HG03575 (cell line): ENCODE results near the gene RSAD2.

Experiments
- ATAC-seq: cut with Tn5 transposase; IDR thresholded peaks from one replicate; pipeline ENCODE4 v1.9.1; 2021; ENCODE audit not compliant: unreplicated experiment, insufficient number of reproducible peaks, low FRiP score; ENCODE audit errors: extremely low read depth

Gene RSAD2

DNA sequence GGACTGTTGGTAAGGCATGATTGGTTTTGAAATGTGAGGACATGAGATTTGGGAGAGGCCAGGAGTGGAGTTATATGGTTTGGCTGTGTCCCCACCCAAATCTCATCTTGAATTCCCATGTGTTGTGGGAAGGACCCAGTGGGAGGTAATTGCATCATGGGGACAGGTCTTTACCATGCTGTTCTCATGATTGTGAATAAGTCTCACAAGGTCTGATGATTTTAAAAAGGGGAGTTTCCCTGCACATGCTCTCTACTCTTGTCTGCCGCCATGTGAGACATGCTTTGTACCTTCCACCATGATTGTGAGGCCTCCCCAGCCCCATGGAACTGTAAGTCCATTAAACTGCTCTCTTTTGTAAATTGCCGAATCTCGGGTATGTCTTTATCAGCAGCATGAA, 17.3 kb upstream of the RSAD2 start:
- ATAC-seq = no peak

DNA sequence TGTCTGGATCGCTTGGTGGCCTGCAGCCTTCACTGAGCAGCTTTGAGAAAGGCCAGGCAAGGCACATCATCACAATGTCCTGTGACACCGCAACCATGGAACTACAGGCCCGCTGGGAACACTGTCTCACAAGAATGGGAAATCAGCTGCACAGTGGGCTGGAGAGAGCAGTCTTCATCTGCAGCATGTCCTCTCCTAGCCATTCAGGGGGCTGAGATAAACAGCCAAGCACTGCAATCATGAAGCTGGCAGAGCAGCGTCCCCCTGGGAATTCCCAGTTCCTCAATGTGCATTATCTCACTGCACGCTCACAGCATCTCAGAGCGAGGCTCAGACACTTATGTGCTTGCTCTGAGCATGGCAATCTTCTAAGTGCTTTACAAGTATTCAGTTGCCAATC, 13.8 kb upstream of the RSAD2 start:
- ATAC-seq = no peak

DNA sequence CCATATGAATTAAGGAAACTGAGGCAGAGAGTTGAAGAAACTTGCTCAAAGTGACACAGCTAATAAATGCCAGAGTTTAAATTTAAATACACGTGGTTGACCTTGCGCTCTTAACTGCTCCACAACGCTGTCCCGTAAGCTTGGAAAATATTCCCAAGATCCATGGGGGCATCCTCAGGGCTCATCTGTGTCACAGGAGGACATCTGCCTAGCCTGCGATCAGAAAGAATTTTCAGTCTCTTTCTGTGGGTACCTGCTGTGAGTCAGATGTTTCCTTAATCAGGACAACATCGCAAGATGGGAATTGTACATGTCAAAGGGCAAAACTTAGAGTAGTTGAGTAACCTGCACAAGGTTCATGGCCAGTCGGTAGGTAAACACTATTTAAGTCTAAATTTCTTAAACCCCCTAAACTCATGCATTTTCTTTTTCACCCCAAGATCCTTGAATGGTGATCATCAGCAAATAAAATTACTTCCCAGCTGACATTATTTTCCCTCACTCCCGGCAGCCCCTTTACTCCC, 13.3 kb upstream of the RSAD2 start:
- no peak for ATAC-seq

DNA sequence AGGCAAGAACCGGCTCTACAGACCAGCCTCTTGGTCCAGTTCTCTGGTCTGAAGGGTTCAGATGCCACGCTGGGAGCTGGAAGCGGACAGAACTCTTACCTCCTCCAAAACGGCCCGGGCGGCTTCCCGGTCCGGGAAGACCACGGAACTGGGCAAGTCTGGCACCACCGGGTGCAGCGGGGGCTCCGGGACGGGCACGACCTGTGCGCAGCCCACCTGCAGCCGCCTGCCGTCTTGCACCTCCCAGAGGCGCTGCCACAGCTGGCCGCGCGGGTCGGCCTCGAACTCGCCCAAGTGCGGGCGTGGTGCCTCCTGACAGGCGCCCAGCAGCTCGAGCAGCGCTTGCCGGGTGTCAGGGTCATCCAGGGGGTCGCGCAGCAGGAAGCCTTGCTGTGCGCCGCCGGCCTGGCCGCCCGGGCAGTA, 12.6 kb upstream of the RSAD2 start:
- ATAC-seq = no peak

DNA sequence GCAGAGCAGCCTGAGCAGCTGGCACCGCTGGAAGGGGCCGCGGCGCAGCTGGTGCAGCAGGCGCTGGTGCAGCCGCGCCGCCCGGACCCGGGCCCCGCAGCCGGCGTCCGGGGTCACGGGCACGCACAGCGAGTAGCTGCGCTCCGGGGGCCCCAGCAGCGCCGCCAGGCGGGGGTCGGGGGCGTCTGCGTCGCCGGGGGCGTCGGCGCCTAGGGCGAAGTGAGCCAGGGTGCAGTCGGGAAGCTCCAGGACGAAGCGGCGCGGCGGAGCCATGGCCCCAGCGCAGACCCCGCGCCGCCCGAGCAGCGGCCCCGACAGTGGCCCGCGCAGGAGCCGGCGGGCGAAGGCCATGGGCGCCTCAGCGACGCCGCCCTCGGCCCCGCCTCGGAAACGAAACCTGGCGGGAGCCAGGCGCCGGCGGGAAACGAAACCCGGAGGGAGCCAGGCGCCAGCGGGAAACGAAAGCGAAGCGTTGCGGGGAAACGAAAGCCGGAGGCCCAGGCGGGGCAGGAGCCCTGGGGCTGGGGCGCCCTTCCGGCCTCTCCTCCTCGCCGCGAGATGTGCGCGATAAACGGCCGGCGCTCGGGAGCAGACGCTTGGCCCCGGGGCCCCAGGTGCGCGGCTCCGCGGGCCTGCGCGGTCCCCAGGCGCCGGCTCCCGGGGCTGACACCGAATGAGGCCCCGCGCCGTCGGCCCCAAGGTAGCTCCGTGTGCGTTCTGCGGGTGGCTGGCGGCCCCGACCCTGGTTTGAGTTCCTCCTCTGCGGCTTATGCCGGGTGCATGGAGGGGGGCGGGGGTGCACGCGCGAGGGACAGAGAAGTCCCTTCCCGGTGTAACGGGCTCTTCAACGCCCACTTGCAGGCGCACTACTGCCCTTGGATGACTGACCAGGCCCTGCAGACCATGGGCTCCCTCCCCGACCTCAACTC, 12.0 kb upstream of the RSAD2 start, which contains the start of gene CMPK2:
CMPK2 (minus strand) TSS at position 562 of the 929 bp plus-strand sequence; CDS start at position 351, 211 bp downstream.
- peak; percentile 41 for ATAC-seq

DNA sequence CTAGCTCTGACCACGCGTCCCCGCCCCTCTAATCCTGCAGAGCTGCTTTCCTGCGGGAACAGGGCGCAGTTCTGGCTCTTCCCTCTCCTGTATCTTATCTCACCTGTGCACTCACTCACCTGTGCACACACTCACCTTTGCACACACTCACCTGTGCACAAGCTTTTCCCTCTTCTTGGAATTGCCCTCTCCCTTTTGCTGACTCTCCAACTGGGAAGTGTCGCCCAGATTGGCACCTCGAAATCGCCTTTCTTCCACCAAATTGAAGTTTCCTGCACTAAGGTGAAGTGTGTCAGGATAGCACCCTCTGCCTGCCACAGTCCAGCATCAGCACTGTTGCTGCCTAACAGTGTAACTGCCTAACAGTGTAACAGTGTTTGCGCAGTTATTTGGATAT, 11.3 kb upstream of the RSAD2 start:
- ATAC-seq = no peak

DNA sequence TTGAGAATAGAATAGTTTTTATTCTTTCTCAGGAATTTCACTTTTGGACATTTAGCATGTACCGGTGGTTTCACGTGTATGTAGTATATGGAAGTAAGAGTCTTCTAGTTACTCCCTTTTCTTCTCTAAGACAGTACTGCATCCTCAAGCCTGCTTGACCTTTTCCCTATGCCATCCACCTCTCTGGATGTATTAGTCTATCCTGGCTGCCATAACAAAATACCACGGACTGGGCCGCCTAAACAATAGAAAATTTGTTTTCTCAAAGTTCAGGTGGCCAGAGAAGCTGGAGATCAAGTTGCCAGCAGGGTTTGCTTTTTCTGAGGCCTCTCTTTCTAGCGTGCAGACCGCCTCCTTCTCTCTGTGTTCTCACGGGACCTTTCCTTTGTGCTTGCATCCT, 10.6 kb upstream of the RSAD2 start:
- ATAC-seq = no peak

DNA sequence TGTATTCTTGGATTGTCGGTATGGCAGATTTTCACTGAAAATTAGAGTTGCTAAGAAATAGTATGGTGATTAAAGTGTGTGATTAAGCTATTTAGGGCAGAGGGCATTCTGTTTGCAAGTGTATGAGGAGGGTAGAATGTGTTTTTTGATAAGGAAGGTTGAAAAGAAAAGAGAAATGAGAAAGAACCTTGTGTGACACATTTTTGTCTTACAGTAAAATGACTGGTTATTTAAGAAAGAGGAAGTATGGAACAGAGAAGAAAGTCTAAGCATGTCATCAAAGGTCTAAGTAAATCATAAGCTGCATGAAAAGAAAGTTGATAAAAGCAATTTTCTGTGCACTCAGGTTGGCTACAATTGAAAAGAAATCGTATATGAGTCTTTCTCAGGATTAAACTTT, 5.2 kb upstream of the RSAD2 start:
- peak; percentile 59 for ATAC-seq

DNA sequence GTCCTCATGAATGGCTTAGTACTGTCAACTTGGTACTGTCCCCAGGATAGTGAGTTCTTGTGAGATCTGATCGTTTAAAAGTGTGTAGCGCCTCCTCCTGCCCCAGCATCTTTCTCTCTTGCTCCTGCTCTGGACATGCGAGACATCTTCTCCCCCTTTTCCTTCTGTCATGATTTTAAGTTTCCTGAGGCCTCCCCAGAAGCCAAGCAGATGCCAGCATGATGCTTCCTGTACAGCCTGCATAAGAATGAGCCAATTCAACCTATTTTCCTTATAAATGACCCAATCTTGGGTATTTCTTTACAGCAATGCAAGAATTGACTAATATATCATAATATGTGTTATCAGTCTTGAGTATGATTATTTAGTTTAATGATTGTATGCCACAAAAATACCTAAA, 3.5 kb upstream of the RSAD2 start:
- ATAC-seq = no peak

DNA sequence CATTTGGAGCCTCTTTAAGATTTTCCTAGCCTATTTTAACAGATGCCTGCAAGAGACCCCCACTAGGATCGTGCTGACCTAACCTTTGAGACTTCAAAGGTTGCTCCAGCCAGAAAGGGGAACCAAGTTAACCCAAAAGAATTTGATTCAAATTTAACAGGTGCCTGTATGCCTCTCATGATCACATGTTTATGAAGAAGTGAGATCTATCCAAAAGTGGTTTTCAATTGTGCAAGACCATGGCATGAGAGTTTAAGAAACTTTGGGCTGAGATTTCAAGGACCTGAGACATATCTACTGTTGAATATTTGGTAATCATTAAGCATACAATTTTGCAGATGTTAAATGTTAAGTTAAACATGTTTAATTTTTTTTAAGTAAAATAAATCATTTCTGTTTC, 1.3 kb upstream of the RSAD2 start:
- ATAC-seq = no peak

DNA sequence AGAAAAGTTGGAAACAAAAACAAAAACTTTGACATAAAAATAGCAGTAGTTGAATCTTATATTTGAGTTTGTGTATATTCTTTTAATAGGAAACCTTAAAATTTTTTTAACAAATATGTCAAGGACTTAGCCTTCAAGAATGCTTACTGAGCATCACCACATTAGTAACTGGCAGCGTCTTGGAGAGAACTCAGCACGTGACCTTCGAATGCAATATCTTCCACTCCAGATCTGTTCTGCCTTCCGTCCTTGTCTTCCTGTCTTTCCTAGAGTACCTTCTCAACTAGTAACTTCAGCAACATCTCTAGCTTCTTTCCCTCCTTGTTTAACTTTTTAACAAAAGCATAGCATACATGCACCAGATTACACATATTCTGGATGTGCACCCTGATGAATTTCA, 972 bp downstream of the RSAD2 start:
- no peak for ATAC-seq

DNA sequence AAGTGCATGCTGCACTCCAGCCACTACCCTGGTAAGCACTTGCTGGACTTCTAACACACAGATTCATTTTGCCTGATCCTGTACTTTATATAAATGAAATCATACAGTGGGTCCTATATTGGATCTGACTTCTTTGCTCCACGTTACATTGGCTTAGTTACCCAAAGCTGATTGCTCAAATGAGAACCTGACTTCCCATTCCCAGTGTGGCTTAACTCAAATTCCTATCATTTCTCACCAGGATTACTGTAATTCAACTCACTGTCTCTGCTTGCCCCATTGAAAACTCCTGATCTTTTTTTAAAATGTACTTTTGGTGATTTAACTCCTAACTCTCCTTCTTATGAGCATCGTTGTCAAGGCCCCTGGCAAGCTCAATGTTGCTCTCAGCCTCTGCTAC, 1.4 kb downstream of the RSAD2 start:
- ATAC-seq = no peak

DNA sequence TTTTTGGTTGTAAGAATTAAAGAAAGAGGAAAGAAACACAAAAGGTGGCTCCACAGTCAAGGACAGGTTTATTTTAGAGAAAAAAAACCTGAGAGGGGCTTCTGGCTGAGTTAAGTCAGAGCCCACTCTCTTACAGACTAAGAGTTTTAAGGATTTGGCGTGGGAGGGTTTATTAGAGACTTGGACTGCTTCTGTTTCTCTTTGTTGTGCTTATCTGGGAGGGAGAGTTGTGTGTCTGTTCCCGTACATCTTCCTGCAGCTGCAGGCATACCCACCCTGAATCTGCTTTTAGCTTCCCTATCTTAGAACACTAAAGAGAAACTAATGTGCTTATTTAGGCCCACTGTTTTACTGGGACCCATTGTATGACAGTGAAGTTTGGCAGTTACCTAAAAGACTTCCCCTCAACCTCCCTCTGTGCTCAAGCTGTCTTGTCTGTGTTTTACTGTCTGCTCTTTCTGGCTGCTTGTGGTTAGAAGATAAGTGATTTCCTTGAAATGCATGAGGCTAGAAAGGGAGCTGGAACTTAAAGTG, 2.7 kb downstream of the RSAD2 start:
- no peak for ATAC-seq

DNA sequence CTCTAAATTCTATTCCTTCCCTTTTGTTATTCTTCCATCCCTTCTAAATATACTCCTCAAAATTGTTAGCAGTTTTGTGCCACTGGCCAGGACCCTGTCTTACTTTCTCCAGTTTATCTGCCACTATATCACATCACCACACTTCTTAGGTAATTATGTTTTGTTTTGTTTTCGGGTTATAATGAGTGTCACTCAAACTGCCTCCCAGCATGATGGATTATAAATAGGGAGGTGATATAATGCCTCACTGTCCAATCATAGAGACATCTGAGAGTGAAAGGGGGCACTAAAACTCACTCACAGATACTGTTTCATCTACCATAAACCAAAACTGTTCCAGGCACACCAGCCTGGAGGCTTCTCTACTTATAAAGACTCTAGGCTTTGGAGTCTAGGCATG, 3.5 kb downstream of the RSAD2 start:
- ATAC-seq = no peak

DNA sequence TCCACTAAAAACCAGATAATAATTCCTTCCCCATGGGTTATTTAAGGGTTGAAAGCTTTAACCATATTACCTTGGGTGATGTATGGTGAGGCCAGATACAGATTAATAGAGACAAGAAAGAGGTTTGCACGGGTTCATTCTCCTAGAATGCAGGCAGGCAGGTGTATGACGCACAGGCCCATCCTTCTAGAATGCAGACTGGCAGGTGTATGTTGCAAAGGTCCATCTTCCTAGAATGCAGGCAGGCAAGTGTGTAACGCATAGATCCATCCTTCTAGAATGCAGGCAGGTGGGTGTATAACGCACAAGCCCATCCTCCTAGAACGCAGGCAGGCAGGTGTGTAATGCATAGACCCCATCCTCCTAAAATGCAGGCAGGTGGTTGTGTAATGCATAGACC, 3.9 kb downstream of the RSAD2 start:
- no peak for ATAC-seq

DNA sequence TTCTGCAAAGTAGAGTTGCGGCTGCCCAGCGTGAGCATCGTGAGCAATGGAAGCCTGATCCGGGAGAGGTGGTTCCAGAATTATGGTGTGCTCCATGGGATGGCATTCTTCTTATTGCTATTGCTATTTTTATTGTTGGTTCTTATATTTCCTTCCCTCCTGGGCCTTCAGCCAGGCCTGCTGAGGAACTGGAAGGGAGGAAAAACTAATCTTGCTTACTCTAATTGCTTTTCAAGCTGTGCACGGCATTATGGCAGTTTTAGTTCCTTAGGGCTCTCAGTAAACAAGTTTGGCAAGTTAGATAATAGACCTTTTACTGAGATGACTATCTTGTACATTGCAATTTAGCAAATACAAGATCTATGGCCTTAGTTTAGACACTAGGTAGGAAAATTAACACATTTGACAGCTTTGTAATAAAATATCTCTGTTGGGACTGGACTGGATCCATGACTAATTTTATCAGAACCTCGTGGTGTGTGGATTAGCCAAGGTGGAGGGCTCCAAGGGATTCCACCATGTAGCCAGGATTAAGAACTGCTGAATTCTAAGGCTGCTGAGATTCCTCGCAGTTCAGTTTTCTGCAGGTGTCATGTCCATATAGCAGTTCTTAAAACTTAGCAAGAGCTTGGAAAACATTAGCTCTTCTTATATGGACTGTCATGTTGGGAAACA, 6.0 kb downstream of the RSAD2 start:
- ATAC-seq = no peak

DNA sequence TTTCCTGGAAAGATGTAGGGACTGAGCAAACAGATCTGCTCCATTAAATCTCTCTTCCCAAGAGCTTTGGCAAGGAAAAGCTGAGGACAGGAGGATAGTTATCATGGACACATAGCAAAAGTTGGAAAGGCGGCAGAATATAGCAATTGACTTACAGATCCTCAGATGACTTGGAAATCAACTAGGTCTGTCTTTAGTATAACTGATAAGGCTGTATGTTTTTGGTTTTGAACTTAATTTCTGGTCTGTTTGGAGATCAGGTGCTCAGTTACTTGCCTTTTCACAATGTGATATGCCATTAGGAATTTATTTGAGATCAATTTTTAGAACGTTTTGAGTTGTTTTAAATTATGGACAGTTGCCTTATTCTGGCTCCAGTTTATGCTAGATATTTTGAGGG, 8.0 kb downstream of the RSAD2 start:
- no peak for ATAC-seq

DNA sequence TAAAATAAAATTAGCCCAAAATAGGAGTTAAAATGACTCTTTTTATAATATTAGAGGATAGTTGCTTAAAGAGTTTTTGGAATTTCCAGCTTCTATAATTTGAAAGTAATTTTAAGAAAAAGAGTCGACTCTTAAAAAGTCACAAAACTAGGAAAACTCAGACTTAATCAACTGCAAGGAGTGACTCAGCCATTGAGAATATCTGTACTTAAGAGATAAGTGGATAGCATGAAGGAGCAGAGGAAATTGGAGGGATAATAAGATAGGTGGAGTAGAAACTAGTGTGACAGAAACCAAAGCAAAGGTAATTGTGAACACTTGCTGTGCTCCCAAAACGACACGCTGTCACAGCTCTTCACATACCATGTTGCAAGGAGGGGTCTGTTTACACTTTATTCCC, 8.4 kb downstream of the RSAD2 start:
- no peak for ATAC-seq

DNA sequence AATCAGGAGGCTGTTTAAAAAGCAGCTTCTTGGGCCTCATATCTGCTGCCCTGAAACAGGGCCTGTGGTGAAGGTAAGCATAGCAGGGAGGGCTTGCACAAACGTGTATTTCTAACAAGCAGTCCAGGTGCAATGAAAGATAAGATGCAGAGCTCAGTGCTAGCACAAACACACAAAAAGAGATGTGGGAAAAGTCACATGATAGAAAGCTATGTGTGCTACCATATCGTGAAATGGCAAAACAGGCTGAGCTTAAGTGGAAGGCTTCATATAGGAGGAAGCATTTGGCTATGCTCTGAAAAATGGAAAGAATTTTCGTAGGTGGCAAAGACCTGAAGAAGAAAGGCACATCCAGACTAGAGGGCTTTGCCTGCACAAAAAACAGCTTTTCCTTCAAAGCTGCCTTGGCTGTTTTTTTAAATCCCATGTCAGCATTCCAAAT, 10.2 kb downstream of the RSAD2 start:
- ATAC-seq = no peak

DNA sequence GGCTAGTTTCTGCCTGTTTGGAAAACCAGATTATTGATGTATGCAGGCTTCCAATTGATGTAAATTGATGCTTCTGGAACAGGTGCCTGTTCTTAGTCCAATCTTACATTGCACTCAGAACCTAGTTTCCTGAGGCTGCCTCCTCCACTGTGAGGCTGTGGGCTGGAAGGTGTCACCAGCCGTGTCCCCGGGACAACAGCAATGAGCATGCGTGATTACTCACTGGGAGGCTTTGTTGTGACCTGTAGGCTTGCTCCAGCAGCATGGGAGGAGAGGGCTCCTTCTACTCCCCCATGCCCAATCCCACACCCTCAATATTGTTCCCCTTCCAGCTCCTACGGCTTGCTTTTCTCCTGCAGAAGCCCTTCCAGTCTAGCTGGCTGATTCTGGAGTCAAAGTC, 11.1 kb downstream of the RSAD2 start:
- ATAC-seq = no peak
